ENCODE data around the gene PER3. TPM values are rescaled to one million over a fixed set of nuclear protein-coding genes. Genes with fewer than 3 reads are reported as not detected.

Gene PER3
- total RNA-seq (16.2 TPM), polyA plus RNA-seq (19.2 TPM)

DNA sequence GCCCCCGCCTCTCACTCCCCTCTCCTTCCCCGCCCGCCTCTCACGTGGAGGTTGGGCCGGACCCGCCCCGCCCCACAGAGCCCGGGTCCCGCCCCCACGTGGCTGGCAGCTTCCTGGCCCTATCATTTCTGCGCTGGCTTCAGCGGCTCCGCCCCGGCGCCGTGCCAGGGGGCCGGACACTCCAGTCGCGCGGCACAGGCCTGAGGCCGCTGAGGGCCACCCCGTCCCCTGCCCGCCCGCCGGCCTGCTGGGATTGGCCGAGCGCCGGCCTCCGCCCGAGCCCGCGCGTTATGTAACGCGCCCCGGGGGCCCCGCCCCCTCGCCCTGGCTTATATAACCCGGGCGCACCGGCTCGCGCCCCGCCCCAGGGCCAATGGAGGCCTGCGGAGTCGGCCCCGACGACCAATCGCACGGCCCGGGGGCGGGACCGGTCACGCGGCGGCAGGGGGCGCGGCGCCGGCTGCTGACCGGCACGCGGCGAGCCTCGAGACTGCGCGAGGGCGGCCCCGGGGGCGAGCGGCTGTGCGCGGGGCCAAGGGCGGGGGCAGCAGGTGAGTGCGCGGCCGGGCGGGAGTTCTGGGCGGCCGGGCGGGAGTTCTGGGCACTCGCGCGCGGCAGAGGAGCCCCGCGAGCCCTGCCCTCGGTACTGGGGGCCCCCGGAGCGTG lies at the start of gene PER3:
TSS of gene PER3 (plus strand) at position 466 of the 666 bp plus-strand sequence. CDS start 587 bp downstream, outside the sequence.
- Histone ChIP-seq H3K27ac (ENCODE audit: low read depth) (peak within 1 kb of the TSS; percentile 69), H3K4me3 (ENCODE audit: low read depth, low read length) (peak within 1 kb of the TSS; percentile 68), H3K4me1 (ENCODE audit: insufficient read depth) (peaks cover 3% of the 10 kb centered on the region), H3K36me3 (ENCODE audit: insufficient read depth) (peaks cover 6% of the 10 kb centered on the region)
- under 1% methylated on average over 90 of the region's 90 CpGs for WGBS
- DNase-seq (ENCODE audit: extremely low spot score), result peak; percentile 78

- WGBS, result 96% methylated on average over 6 of the region's 6 CpGs
- no peak for DNase-seq (ENCODE audit: extremely low spot score)
These were observed 46.0 kb upstream of the PER3 start for GRCh38 chr1:7738044-7738443.

DNA sequence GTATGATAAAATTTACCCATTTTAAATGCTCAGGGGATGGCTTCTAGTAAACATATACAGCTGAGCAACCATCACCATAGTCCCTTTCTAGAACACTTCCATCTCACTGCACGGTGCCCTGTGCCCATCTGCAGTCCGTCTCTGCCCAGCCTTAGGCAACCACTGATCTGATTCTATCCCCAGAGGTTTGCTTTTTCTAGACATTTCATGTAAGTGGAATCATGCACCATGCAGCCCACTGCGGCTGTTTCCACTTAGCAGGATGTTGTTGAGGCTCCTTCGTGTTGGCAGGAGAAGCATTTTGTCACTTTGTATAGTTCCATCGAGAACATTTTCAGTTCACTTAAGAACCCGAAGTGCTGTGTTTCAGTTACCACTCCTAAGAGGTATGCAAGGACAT lies 40.7 kb upstream of the PER3 start:
- no peak for DNase-seq (ENCODE audit: extremely low spot score)
- no peaks in the 10 kb centered on the region for H3K36me3 ChIP-seq (ENCODE audit: insufficient read depth)
- no peak overlapping the region for H3K4me3 ChIP-seq (ENCODE audit: low read depth, low read length)
- H3K27ac ChIP-seq (ENCODE audit: low read depth), result no peak overlapping the region
- no peaks in the 10 kb centered on the region for H3K4me1 ChIP-seq (ENCODE audit: insufficient read depth)
- 75% methylated on average over 6 of the region's 6 CpGs for WGBS

More at GRCh38 chr1:7738044-7738443, 46.0 kb upstream of the PER3 start:
- no peak overlapping the region for H3K27ac ChIP-seq (ENCODE audit: low read depth)
- H3K4me1 ChIP-seq (ENCODE audit: insufficient read depth), result no peaks in the 10 kb centered on the region
- H3K36me3 ChIP-seq (ENCODE audit: insufficient read depth), result no peaks in the 10 kb centered on the region
- H3K4me3 ChIP-seq (ENCODE audit: low read depth, low read length), result no peak overlapping the region

DNA sequence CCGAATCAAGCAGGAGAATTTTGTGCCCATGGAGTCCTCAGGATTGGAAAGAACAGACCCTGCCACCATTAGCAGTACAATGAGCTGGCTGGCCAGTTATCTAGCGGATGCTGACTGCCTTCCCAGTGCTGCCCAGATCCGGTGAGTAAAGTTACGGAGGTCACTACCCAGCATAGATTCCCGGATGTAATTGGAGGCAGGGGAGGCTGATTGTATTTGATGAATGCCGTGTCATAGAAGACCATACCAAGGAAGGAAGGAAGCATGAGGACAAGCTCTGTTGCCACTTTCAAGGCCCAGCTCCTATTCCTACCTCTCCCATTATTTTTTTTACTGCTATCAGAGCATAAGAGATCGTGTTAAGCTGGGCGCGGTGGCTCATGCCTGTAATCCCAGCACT lies 39.2 kb upstream of the PER3 start:
- Histone ChIP-seq H3K4me3 (ENCODE audit: low read depth, low read length) (no peak overlapping the region), H3K36me3 (ENCODE audit: insufficient read depth) (no peaks in the 10 kb centered on the region), H3K27ac (ENCODE audit: low read depth) (no peak overlapping the region), H3K4me1 (ENCODE audit: insufficient read depth) (no peaks in the 10 kb centered on the region)
- 91% methylated on average over 9 of the region's 9 CpGs for WGBS
- DNase-seq (ENCODE audit: extremely low spot score), result no peak

DNA sequence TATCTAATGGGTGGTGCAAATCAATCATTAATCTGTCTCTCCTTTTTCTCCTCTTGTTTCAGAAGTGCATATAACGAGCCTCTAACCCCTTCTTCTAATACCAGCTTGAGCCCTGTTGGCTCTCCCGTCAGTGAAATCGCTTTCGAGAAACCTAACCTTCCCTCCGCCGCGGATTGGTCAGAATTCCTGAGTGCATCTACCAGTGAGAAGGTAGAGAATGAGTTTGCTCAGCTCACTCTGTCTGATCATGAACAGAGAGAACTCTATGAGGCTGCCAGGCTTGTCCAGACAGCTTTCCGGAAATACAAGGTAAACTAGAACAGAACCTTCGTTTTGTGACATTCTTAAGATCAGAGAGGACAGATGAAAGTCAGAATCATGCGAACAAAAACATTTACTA lies 38.3 kb upstream of the PER3 start:
- Histone ChIP-seq H3K4me1 (ENCODE audit: insufficient read depth) (no peaks in the 10 kb centered on the region), H3K4me3 (ENCODE audit: low read depth, low read length) (no peak overlapping the region), H3K27ac (ENCODE audit: low read depth) (no peak overlapping the region), H3K36me3 (ENCODE audit: insufficient read depth) (no peaks in the 10 kb centered on the region)
- WGBS, result 88% methylated on average over 10 of the region's 10 CpGs
- peak; percentile 72 for DNase-seq (ENCODE audit: extremely low spot score)

- WGBS, result 96% methylated on average over 5 of the region's 5 CpGs
- Histone ChIP-seq H3K27ac (ENCODE audit: low read depth) (no peak overlapping the region), H3K36me3 (ENCODE audit: insufficient read depth) (no peaks in the 10 kb centered on the region), H3K4me3 (ENCODE audit: low read depth, low read length) (no peak overlapping the region), H3K4me1 (ENCODE audit: insufficient read depth) (no peaks in the 10 kb centered on the region)
- DNase-seq (ENCODE audit: extremely low spot score), result no peak
These were observed 36.5 kb upstream of the PER3 start for GRCh38 chr1:7747605-7748004.

GRCh38 chr1:7749126-7749525 lies 35.0 kb upstream of the PER3 start:
- H3K4me3 ChIP-seq (ENCODE audit: low read depth, low read length), result no peak overlapping the region
- H3K27ac ChIP-seq (ENCODE audit: low read depth), result no peak overlapping the region
- WGBS, result 50% methylated on average over 5 of the region's 5 CpGs
- DNase-seq (ENCODE audit: extremely low spot score), result no peak
- no peaks in the 10 kb centered on the region for H3K4me1 ChIP-seq (ENCODE audit: insufficient read depth)
- H3K36me3 ChIP-seq (ENCODE audit: insufficient read depth), result no peaks in the 10 kb centered on the region

- Histone ChIP-seq H3K4me1 (ENCODE audit: insufficient read depth) (no peaks in the 10 kb centered on the region), H3K27ac (ENCODE audit: low read depth) (no peak overlapping the region), H3K36me3 (ENCODE audit: insufficient read depth) (no peaks in the 10 kb centered on the region), H3K4me3 (ENCODE audit: low read depth, low read length) (no peak overlapping the region)
- DNase-seq (ENCODE audit: extremely low spot score), result no peak
- 91% methylated on average over 11 of the region's 11 CpGs for WGBS
These were observed 32.9 kb upstream of the PER3 start for GRCh38 chr1:7751174-7751573.

- 24% methylated on average over 18 of the region's 18 CpGs for WGBS
- H3K4me3 ChIP-seq (ENCODE audit: low read depth, low read length), result peak overlapping the region; percentile 15
- no peaks in the 10 kb centered on the region for H3K36me3 ChIP-seq (ENCODE audit: insufficient read depth)
- no peak overlapping the region for H3K27ac ChIP-seq (ENCODE audit: low read depth)
- DNase-seq (ENCODE audit: extremely low spot score), result peak; percentile 76
- H3K4me1 ChIP-seq (ENCODE audit: insufficient read depth), result no peaks in the 10 kb centered on the region
These were observed 31.3 kb upstream of the PER3 start for GRCh38 chr1:7752512-7753417.

DNA sequence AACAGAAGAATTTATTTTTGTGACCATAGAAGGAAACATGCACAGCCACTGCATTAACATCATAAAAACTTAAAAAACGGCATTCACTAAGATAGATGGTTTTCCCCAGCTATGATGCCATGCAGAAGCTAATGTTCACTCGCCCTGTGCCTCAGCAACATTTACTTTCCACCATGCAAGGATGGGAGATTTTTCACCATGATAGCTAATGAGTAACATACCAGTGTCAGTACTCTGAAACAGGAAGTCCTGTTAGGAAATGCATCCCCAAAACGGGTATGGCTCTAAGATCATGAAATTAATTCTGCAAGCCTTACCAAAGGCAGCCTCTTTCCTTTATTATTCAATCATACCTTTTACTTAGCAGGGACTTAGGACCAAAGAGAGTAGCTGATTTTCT lies 30.4 kb upstream of the PER3 start:
- no peak for DNase-seq (ENCODE audit: extremely low spot score)
- Histone ChIP-seq H3K4me1 (ENCODE audit: insufficient read depth) (no peaks in the 10 kb centered on the region), H3K4me3 (ENCODE audit: low read depth, low read length) (no peak overlapping the region), H3K36me3 (ENCODE audit: insufficient read depth) (no peaks in the 10 kb centered on the region), H3K27ac (ENCODE audit: low read depth) (no peak overlapping the region)
- 78% methylated on average over 3 of the region's 3 CpGs for WGBS

DNA sequence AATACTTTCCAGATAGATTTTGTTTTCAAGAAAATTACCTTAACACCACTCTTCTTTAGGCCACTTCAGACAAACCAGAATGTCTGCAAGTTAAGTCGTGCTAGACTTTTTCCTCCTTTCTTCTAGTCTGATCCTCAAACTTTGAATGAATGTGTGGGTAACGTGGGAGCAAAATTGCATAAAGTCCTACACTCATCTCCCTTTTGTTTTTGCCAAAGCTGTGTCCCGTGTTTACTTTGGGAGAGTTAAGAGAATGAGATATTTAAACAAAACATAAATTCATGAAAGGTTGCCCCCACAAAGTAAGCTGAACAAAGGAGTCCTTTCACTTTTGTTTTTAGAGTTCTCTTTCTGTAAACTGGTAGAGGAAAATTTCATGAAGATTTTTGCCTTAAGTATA lies 29.9 kb upstream of the PER3 start:
- no peak for DNase-seq (ENCODE audit: extremely low spot score)
- Histone ChIP-seq H3K27ac (ENCODE audit: low read depth) (no peak overlapping the region), H3K4me3 (ENCODE audit: low read depth, low read length) (no peak overlapping the region), H3K4me1 (ENCODE audit: insufficient read depth) (no peaks in the 10 kb centered on the region), H3K36me3 (ENCODE audit: insufficient read depth) (no peaks in the 10 kb centered on the region)
- WGBS, result 65% methylated on average over 3 of the region's 3 CpGs

GRCh38 chr1:7755448-7755847 lies 28.6 kb upstream of the PER3 start:
- WGBS, result 94% methylated on average over 1 of the region's 1 CpG
- Histone ChIP-seq H3K27ac (ENCODE audit: low read depth) (no peak overlapping the region), H3K36me3 (ENCODE audit: insufficient read depth) (no peaks in the 10 kb centered on the region), H3K4me3 (ENCODE audit: low read depth, low read length) (no peak overlapping the region), H3K4me1 (ENCODE audit: insufficient read depth) (no peaks in the 10 kb centered on the region)
- DNase-seq (ENCODE audit: extremely low spot score), result no peak

DNA sequence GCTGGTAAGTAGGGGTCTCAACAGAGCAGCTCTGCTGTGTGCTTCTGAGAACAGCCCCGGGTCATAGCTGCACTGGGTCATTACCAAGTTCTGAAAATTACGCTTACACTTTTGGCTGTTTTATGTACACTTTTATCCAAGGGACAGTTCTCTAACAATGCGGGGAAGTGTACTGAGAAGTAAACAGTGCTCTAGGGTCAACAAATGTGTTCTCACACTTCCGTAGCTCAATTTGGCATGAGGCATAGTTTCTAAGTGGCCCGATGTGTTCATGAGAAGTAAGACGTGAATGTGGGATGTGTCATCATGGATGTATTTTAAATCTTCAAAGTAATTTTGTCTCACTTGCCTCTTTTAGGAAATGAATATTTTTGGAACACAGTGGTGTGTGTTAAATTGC lies 23.8 kb upstream of the PER3 start:
- WGBS, result 82% methylated on average over 6 of the region's 6 CpGs
- no peak for DNase-seq (ENCODE audit: extremely low spot score)
- Histone ChIP-seq H3K4me3 (ENCODE audit: low read depth, low read length) (no peak overlapping the region), H3K4me1 (ENCODE audit: insufficient read depth) (no peaks in the 10 kb centered on the region), H3K36me3 (ENCODE audit: insufficient read depth) (no peaks in the 10 kb centered on the region), H3K27ac (ENCODE audit: low read depth) (no peak overlapping the region)

- Histone ChIP-seq H3K27ac (ENCODE audit: low read depth) (no peak overlapping the region), H3K4me3 (ENCODE audit: low read depth, low read length) (no peak overlapping the region), H3K36me3 (ENCODE audit: insufficient read depth) (no peaks in the 10 kb centered on the region), H3K4me1 (ENCODE audit: insufficient read depth) (no peaks in the 10 kb centered on the region)
- WGBS, result 78% methylated on average over 3 of the region's 3 CpGs
- DNase-seq (ENCODE audit: extremely low spot score), result no peak
These were observed 23.0 kb upstream of the PER3 start for GRCh38 chr1:7761103-7761502.
